Neural progenitor cell (in vitro differentiated cells): Measurements from ENCODE around the gene TRIM4.
"Not testable (repeated sequence)": the region's sequence is repeated elsewhere in the genome, so short reads cannot be mapped to it uniquely, and the experiment has no call there.

Source experiments
- CTCF ChIP-seq: fragments of 200-600 bp; sonication (generic); IDR thresholded peaks from 2 replicates; pipeline ENCODE4 v1.5.1; 2017; ENCODE audit warnings: antibody characterized with exemption, mild to moderate bottlenecking
- EZH2 ChIP-seq: fragments of 200-600 bp; sonication (generic); IDR thresholded peaks from 2 replicates; pipeline ENCODE4 v1.6.1; 2017; ENCODE audit warnings: antibody characterized with exemption, mild to moderate bottlenecking, moderate library complexity
- EZH2phosphoT487 ChIP-seq: fragments of 200-600 bp; sonication (generic); IDR thresholded peaks from 2 replicates; pipeline ENCODE4 v1.6.1; 2017; ENCODE audit warnings: antibody characterized with exemption

GRCh38 chr7:99952649-99953048, 33.3 kb upstream of the TRIM4 start:
- not testable (repeated sequence) for TF ChIP-seq CTCF, EZH2, EZH2phosphoT487
